ENCODE data around the gene TM4SF4.

The TM4SF4 gene

GRCh38 chr3:149512073-149512782, 37.7 kb downstream of the TM4SF4 start:
- no peak for DNase-seq (ENCODE audit: low read depth in 2 of 2)

- DNase-seq (ENCODE audit: low read depth in 2 of 2): no peak
These were observed 40.0 kb downstream of the TM4SF4 start for GRCh38 chr3:149514471-149514870.

- DNase-seq (ENCODE audit: low read depth in 2 of 2): no peak
These were observed 40.8 kb downstream of the TM4SF4 start for GRCh38 chr3:149515249-149515648.

- no peak for DNase-seq (ENCODE audit: low read depth in 2 of 2)
These were observed 42.4 kb downstream of the TM4SF4 start for GRCh38 chr3:149516920-149517319.

- no peak for DNase-seq (ENCODE audit: low read depth in 2 of 2)
These were observed 45.4 kb downstream of the TM4SF4 start for GRCh38 chr3:149519912-149520311.

- no peak for DNase-seq (ENCODE audit: low read depth in 2 of 2)
These were observed 49.2 kb downstream of the TM4SF4 start for GRCh38 chr3:149523512-149524299.

GRCh38 chr3:149527531-149528339, 53.2 kb downstream of the TM4SF4 start:
- DNase-seq (ENCODE audit: low read depth in 2 of 2): no peak

- no peak for DNase-seq (ENCODE audit: low read depth in 2 of 2)
These were observed 53.8 kb downstream of the TM4SF4 start for GRCh38 chr3:149528340-149528650.

- DNase-seq (ENCODE audit: low read depth in 2 of 2): no peak
These were observed 54.6 kb downstream of the TM4SF4 start for GRCh38 chr3:149529099-149529498.

- DNase-seq (ENCODE audit: low read depth in 2 of 2): no peak
These were observed 58.1 kb downstream of the TM4SF4 start for GRCh38 chr3:149532489-149533180.

- DNase-seq (ENCODE audit: low read depth in 2 of 2): no peak
These were observed 59.6 kb downstream of the TM4SF4 start for GRCh38 chr3:149534082-149534481.

- no peak for DNase-seq (ENCODE audit: low read depth in 2 of 2)
These were observed 60.3 kb downstream of the TM4SF4 start for GRCh38 chr3:149534671-149535332.

GRCh38 chr3:149535333-149535685, 60.8 kb downstream of the TM4SF4 start:
- DNase-seq (ENCODE audit: low read depth in 2 of 2): no peak

GRCh38 chr3:149536429-149536828, 61.9 kb downstream of the TM4SF4 start:
- DNase-seq (ENCODE audit: low read depth in 2 of 2): no peak

GRCh38 chr3:149538371-149538770, 63.9 kb downstream of the TM4SF4 start:
- DNase-seq (ENCODE audit: low read depth in 2 of 2): no peak

GRCh38 chr3:149541091-149541491, 66.6 kb downstream of the TM4SF4 start:
- DNase-seq (ENCODE audit: low read depth in 2 of 2): no peak

- no peak for DNase-seq (ENCODE audit: low read depth in 2 of 2)
These were observed 68.1 kb downstream of the TM4SF4 start for GRCh38 chr3:149542375-149543312.

- DNase-seq (ENCODE audit: low read depth in 2 of 2): no peak
These were observed 70.6 kb downstream of the TM4SF4 start for GRCh38 chr3:149545049-149545448.

- no peak for DNase-seq (ENCODE audit: low read depth in 2 of 2)
These were observed 72.9 kb downstream of the TM4SF4 start for GRCh38 chr3:149547413-149547812.

- no peak for DNase-seq (ENCODE audit: low read depth in 2 of 2)
These were observed 73.6 kb downstream of the TM4SF4 start for GRCh38 chr3:149547954-149548668.
